IMR-90 (cell line): Measurements from ENCODE around the gene NR2C2. TPM values are rescaled to one million over a fixed set of nuclear protein-coding genes. Genes with fewer than 3 reads are reported as not detected.

Experiments used
- ATAC-seq: fragments of 200-7000 bp; cut with Tn5 transposase; 2 replicates; pipeline ENCODE4 v1.9.1; 2020; ENCODE audit warnings: low read depth, mild to moderate bottlenecking, moderate library complexity
- BruUV-seq: library from RNA; stranded (reverse); fragments of 400-500 nt; replicated peaks from 2 replicates; lab custom pipeline; 2021; lab: Mats Ljungman, UMichigan
- CTCF ChIA-PET: fragments of 300-600 bp; formaldehyde crosslinking; extraction: SDS; loops from one replicate; lab custom pipeline; 2021; ENCODE audit warnings: antibody characterized with exemption; lab: Yijun Ruan, JAX
- POLR2A ChIA-PET: fragments of 300-600 bp; sonication (Branson Sonifier 250); formaldehyde crosslinking; loops from one replicate; lab custom pipeline; 2022; ENCODE audit warnings: antibody characterized with exemption; ENCODE audit not compliant: unreplicated experiment; lab: Charles Lee
- DNase-seq: peaks from one replicate; pipeline ENCODE4 v3.0.0; 2013
- H2AFZ ChIP-seq: replicated peaks from 2 replicates; pipeline ENCODE3; 2013; ENCODE audit warnings: low read length, mild to moderate bottlenecking; ENCODE audit not compliant: poor library complexity
- H2AK5ac ChIP-seq: 2 replicates; pipeline ENCODE4 v1.6.1; 2013; ENCODE audit warnings: low read depth, low read length, inconsistent platforms
- H2AK9ac ChIP-seq: replicated peaks from 2 replicates; pipeline ENCODE3; 2013; ENCODE audit warnings: mild to moderate bottlenecking, low read depth, low read length, moderate library complexity; ENCODE audit not compliant: poor library complexity
- H2BK120ac ChIP-seq: 2 replicates; pipeline ENCODE4 v1.6.1; 2013; ENCODE audit warnings: low read depth, low read length, inconsistent platforms
- H2BK15ac ChIP-seq: 3 replicates; pipeline ENCODE4 v1.6.1; 2013; ENCODE audit warnings: low read depth, low read length, inconsistent platforms
- H2BK20ac ChIP-seq: 2 replicates; pipeline ENCODE4 v1.6.1; 2013; ENCODE audit warnings: low read depth, mild to moderate bottlenecking, inconsistent platforms, low read length, moderate library complexity
- H2BK5ac ChIP-seq: 2 replicates; pipeline ENCODE4 v1.6.1; 2013; ENCODE audit warnings: mild to moderate bottlenecking, low read depth, low read length, inconsistent platforms; ENCODE audit not compliant: poor library complexity, severe bottlenecking
- H3K14ac ChIP-seq: replicated peaks from 2 replicates; pipeline ENCODE4 v1.6.1; 2013; ENCODE audit warnings: low read depth, low read length, inconsistent platforms
- H3K18ac ChIP-seq: 2 replicates; pipeline ENCODE4 v1.6.1; 2013; ENCODE audit warnings: low read depth, low read length, control low read depth
- H3K23ac ChIP-seq: 2 replicates; pipeline ENCODE4 v1.6.1; 2013; ENCODE audit warnings: low read depth, low read length, inconsistent platforms
- H3K27ac ChIP-seq: 2 replicates; pipeline ENCODE4 v1.5.1; 2013; ENCODE audit warnings: mild to moderate bottlenecking, control low read depth, low read length; ENCODE audit not compliant: insufficient read depth
- H3K27me3 ChIP-seq: 2 replicates; pipeline ENCODE4 v1.6.1; 2013; ENCODE audit warnings: low read length; ENCODE audit not compliant: control insufficient read depth, insufficient read depth
- H3K36me3 ChIP-seq: 2 replicates; pipeline ENCODE4 v1.6.1; 2013; ENCODE audit warnings: low read length, mixed read lengths; ENCODE audit not compliant: control insufficient read depth, insufficient read depth
- H3K4ac ChIP-seq: 2 replicates; pipeline ENCODE4 v1.6.1; 2013; ENCODE audit warnings: low read depth, low read length, inconsistent platforms
- H3K4me1 ChIP-seq: 2 replicates; pipeline ENCODE4 v1.6.1; 2013; ENCODE audit warnings: low read length, mixed read lengths; ENCODE audit not compliant: control insufficient read depth, insufficient read depth
- H3K4me2 ChIP-seq: 2 replicates; pipeline ENCODE4 v1.6.1; 2013; ENCODE audit warnings: low read depth, mild to moderate bottlenecking, control low read depth, low read length, moderate library complexity
- H3K4me3 ChIP-seq: 2 replicates; pipeline ENCODE4 v1.5.1; 2013; ENCODE audit warnings: low read depth, mild to moderate bottlenecking, control low read depth, low read length, moderate library complexity; ENCODE audit not compliant: insufficient read depth
- H3K56ac ChIP-seq: 2 replicates; pipeline ENCODE4 v1.6.1; 2013; ENCODE audit warnings: low read length, inconsistent platforms; ENCODE audit not compliant: insufficient read depth; ENCODE audit errors: extremely low read depth
- H3K79me1 ChIP-seq, 2 experiments: 2 replicates each; pipeline ENCODE4 v1.6.1; 2013; ENCODE audit warnings: low read length in 2 of 2, inconsistent platforms in 1 of 2, low read depth in 1 of 2
- H3K9ac ChIP-seq: 2 replicates; pipeline ENCODE4 v1.6.1; 2013; ENCODE audit warnings: low read depth, low read length, control low read depth
- H3K9me1 ChIP-seq: 2 replicates; pipeline ENCODE4 v1.6.1; 2013; ENCODE audit warnings: low read length, inconsistent platforms; ENCODE audit not compliant: insufficient read depth
- H3K9me3 ChIP-seq: 2 replicates; pipeline ENCODE4 v1.6.1; 2013; ENCODE audit warnings: low read length; ENCODE audit not compliant: control insufficient read depth, insufficient read depth
- H4K20me1 ChIP-seq: 2 replicates; pipeline ENCODE4 v1.6.1; 2013; ENCODE audit warnings: low read length, inconsistent platforms; ENCODE audit not compliant: insufficient read depth
- H4K5ac ChIP-seq: 2 replicates; pipeline ENCODE4 v1.6.1; 2013; ENCODE audit warnings: mild to moderate bottlenecking, low read depth, low read length, control low read depth
- H4K8ac ChIP-seq, 2 experiments: 2 replicates each; pipeline ENCODE4 v1.6.1; 2013; ENCODE audit warnings: low read depth in 2 of 2, low read length in 2 of 2, control low read depth in 1 of 2, inconsistent platforms in 1 of 2
- H4K91ac ChIP-seq: 2 replicates; pipeline ENCODE4 v1.6.1; 2013; ENCODE audit warnings: low read depth, low read length, inconsistent platforms; ENCODE audit not compliant: insufficient read depth
- CEBPB ChIP-seq: IDR thresholded peaks from 2 replicates; pipeline ENCODE4 v1.6.1; 2012; ENCODE audit warnings: low read depth, low read length, improper control_type of control experiment
- MXI1 ChIP-seq: IDR thresholded peaks from 2 replicates; pipeline ENCODE4 v1.6.1; 2012; ENCODE audit warnings: low read depth, mild to moderate bottlenecking, low read length, moderate library complexity, borderline replicate concordance
- WGBS, 2 experiments: methylation state at CpG; one replicate each; pipeline versions ENCODE4 v1.1.5 to v1.1.7; 2013; ENCODE audit warnings: missing lambda C conversion rate in 2 of 2; ENCODE audit not compliant: insufficient read length in 1 of 2; ENCODE audit errors: extremely low coverage in 2 of 2; 5-methylcytosine and 5-hydroxymethylcytosine counted together
- dilution Hi-C: fragments of 300-500 bp; cut with HindIII; formaldehyde crosslinking; loops from one replicate; pipeline ENCODE4 v1.14.3; 2018; ENCODE audit warnings: low sequenced_read_pairs; ENCODE audit not compliant: unreplicated experiment
- in situ Hi-C: fragments of 300-500 bp; cut with MboI; formaldehyde crosslinking; loops from 3 replicates; pipeline ENCODE4 v1.14.3; 2019; ENCODE audit warnings: low sequenced_read_pairs, inconsistent platforms, mixed read lengths
- intact Hi-C: fragments of 100-400 bp; cut with micrococcal nuclease; formaldehyde crosslinking; loops from 2 replicates; pipeline ENCODE4 v1.10.0; 2022
- polyA plus RNA-seq, 3 experiments: library from polyadenylated mRNA; depleted of rRNA; stranded (reverse); fragments of >200 nt; gene quantifications; 2 replicates each; pipeline ENCODE4 v1.2.3, GENCODE V29; 2012; ENCODE audit warnings: low replicate concordance in 1 of 3
- total RNA-seq: library from RNA; depleted of rRNA; stranded (reverse); fragments of >200 nt; gene quantifications from 2 replicates; pipeline ENCODE4 v1.2.3, GENCODE V29; 2012

Gene NR2C2
- total and polyA plus RNA-seq, 2 of the 4 experiments (the other 2 are of a cell fraction): 10.4 to 13.8 TPM

DNA sequence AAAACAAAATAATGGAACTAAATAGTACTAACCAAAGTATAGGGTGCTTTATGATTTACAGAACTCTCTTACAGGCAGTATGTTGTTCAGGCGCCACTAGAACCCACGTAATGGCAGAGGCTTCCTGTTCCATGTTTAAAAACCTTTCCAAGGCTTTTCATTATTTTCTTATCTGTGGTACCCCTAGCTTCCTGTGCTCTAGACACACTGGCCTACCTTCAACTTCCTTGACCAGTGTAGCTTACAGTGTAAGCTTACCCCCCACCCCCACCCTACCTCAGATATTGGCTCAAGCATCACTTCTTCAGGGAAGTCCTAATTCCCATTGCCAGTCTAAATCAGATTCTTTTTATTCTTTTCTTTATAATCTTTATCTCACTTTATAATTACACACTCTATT is 2.9 kb downstream of the NR2C2 start:
- Histone ChIP-seq H2AK9ac (no peak overlapping the region), H3K79me1 (peaks cover 41 to 53% of the 10 kb centered on the region in 2 experiments), H3K9me1 (peaks cover 9% of the 10 kb centered on the region; the same call in 1 of the 2 replicates), H2AFZ (no peak overlapping the region), H3K4ac (no peak overlapping the region), H3K36me3 (peaks cover 5% of the 10 kb centered on the region), H2BK120ac (no peak overlapping the region), H3K18ac (no peak overlapping the region), H3K4me1 (no peaks in the 10 kb centered on the region), H4K91ac (no peak overlapping the region), H4K20me1 (no peaks in the 10 kb centered on the region), H2BK15ac (no peak overlapping the region), H3K56ac (no peak overlapping the region), H3K4me2 (no peak overlapping the region), H3K9ac (no peak overlapping the region), H3K23ac (no peak overlapping the region), H2BK5ac (no peak overlapping the region), H2AK5ac (no peak overlapping the region), H4K5ac (no peak overlapping the region), H2BK20ac (no peak overlapping the region), H3K27ac (no peak overlapping the region), H4K8ac (no peak overlapping the region), H3K4me3 (no peak overlapping the region), H3K27me3 (no peaks in the 10 kb centered on the region), H3K9me3 (no peaks in the 10 kb centered on the region), H3K14ac (no peak overlapping the region)
- DNase-seq (no peak), ATAC-seq (no peak)
- intact Hi-C loops: no loop called here
- no TSS peak for BruUV-seq
- no peak for TF ChIP-seq MXI1
- no peak for TF ChIP-seq CEBPB
- in situ Hi-C loops: no loop called here
- dilution Hi-C loops: no loop called here
- no CpG with 5 or more reads among the region's 2 CpGs for WGBS, 2 experiments
- ChIA-PET POLR2A (no interaction called here), CTCF (no interaction called here)
